HepG2 (cell line): ENCODE results near the gene MYOM1. TPM values are rescaled to one million over a fixed set of nuclear protein-coding genes. Genes with fewer than 3 reads are reported as not detected.

ENCODE experiments used
- CAMTA2 ChIP-seq: sonication (generic); formaldehyde crosslinking; IDR thresholded peaks from 2 replicates; pipeline ENCODE4 v1.4.0; 2020; ENCODE audit warnings: mild to moderate bottlenecking, missing genetic modification reagents, borderline replicate concordance
- EEA1 ChIP-seq: sonication (generic); formaldehyde crosslinking; IDR thresholded peaks from 2 replicates; pipeline ENCODE4 v1.5.1; 2020; ENCODE audit warnings: mild to moderate bottlenecking, missing genetic modification reagents, borderline replicate concordance
- ETV5 ChIP-seq: IDR thresholded peaks from 2 replicates; pipeline ENCODE4 v1.6.1; 2018; ENCODE audit warnings: missing biosample characterization, missing genetic modification reagents, inconsistent platforms, borderline replicate concordance
- FOXP1 ChIP-seq, 2 experiments: fragments of 450-650 bp in 1 of 2; IDR thresholded peaks; 2 replicates each; pipeline ENCODE4 v1.6.1; 2017 to 2018; ENCODE audit warnings: antibody characterized with exemption in 1 of 2
- GATA4 ChIP-seq: sonication (generic); IDR thresholded peaks from 2 replicates; pipeline ENCODE4 v1.6.1; 2016; ENCODE audit warnings: antibody characterized with exemption, low read depth, borderline replicate concordance
- GATAD1 ChIP-seq: IDR thresholded peaks from 2 replicates; pipeline ENCODE4 v1.6.1; 2016; ENCODE audit warnings: missing genetic modification reagents, missing compliant biosample characterization
- KLF9 ChIP-seq: IDR thresholded peaks from 2 replicates; pipeline ENCODE4 v1.6.1; 2016; ENCODE audit warnings: low read depth
- NFYC ChIP-seq: IDR thresholded peaks from 2 replicates; pipeline ENCODE4 v1.6.1; 2016; ENCODE audit warnings: missing genetic modification reagents, missing compliant biosample characterization
- PAF1 ChIP-seq: IDR thresholded peaks from 2 replicates; pipeline ENCODE4 v1.6.1; 2016; ENCODE audit warnings: missing genetic modification reagents, missing compliant biosample characterization
- RFX3 ChIP-seq: IDR thresholded peaks from 2 replicates; pipeline ENCODE4 v1.6.1; 2016; ENCODE audit warnings: missing biosample characterization, missing genetic modification reagents
- SMARCC2 ChIP-seq: fragments of 450-650 bp; IDR thresholded peaks from 2 replicates; pipeline ENCODE4 v1.6.1; 2017; ENCODE audit warnings: antibody characterized with exemption, mild to moderate bottlenecking
- STAG1 ChIP-seq: sonication (generic); formaldehyde crosslinking; IDR thresholded peaks from 2 replicates; pipeline ENCODE4 v1.4.0; 2020; ENCODE audit warnings: missing genetic modification reagents
- TARDBP ChIP-seq: sonication (generic); formaldehyde crosslinking; IDR thresholded peaks from 2 replicates; pipeline ENCODE4 v1.8.0; 2022; ENCODE audit warnings: mild to moderate bottlenecking, missing genetic modification reagents
- ZNF644 ChIP-seq: IDR thresholded peaks from 2 replicates; pipeline ENCODE4 v1.6.1; 2016; ENCODE audit warnings: low read depth
- ZNF775 ChIP-seq: sonication (generic); formaldehyde crosslinking; IDR thresholded peaks from 2 replicates; pipeline ENCODE4 v1.4.0; 2020; ENCODE audit warnings: missing genetic modification reagents, mild to moderate bottlenecking, moderate library complexity, borderline replicate concordance
- ZSCAN30 ChIP-seq: sonication (generic); formaldehyde crosslinking; IDR thresholded peaks from 2 replicates; pipeline ENCODE4 v1.5.0; 2020; ENCODE audit warnings: mild to moderate bottlenecking, missing genetic modification reagents
- polyA plus RNA-seq, 8 experiments: library from polyadenylated mRNA; depleted of rRNA in 3 of 8; stranded (reverse) in 7 of 8; unstranded in 1 of 8; fragments of >200 nt; fragmentation: Illumina TruSeq in 4 of 8; extraction: Trizol in 4 of 8; gene quantifications; 2 replicates each; pipeline versions ENCODE4 v1.2.1 to v1.2.3, GENCODE V29; 2011 to 2016; ENCODE audit warnings: low read depth in 4 of 8, missing spikeins in 1 of 8, mixed read lengths in 1 of 8; ENCODE audit not compliant: insufficient read depth in 1 of 8
- total RNA-seq, 5 experiments: library from RNA; depleted of rRNA; stranded (reverse); fragments of >200 nt; fragmentation: Illumina TruSeq; extraction: Trizol; gene quantifications; 2 replicates each; pipeline ENCODE4 v1.2.3, GENCODE V29; 2016; ENCODE audit warnings: low read depth in 1 of 5
- TF ChIP-seq, protein P1 (sequence below): sonication (generic); formaldehyde crosslinking; conservative IDR thresholded peaks from 2 replicates; pipeline ENCODE4 v1.4.0; 2020; ENCODE audit warnings: missing genetic modification reagents
- TF ChIP-seq, protein P2 (sequence below): sonication (generic); formaldehyde crosslinking; IDR thresholded peaks from 2 replicates; pipeline ENCODE4 v1.4.0; 2020; ENCODE audit warnings: missing genetic modification reagents
- TF ChIP-seq, protein P3 (sequence below): fragments of 450-650 bp; IDR thresholded peaks from 2 replicates; pipeline ENCODE4 v1.6.1; 2017; ENCODE audit warnings: mild to moderate bottlenecking
- TF ChIP-seq, protein P4 (sequence below): sonication (generic); formaldehyde crosslinking; IDR thresholded peaks from 2 replicates; pipeline ENCODE4 v1.9.0; 2022; ENCODE audit warnings: low read depth, missing genetic modification reagents

Gene MYOM1
- total and polyA plus RNA-seq, 2 of the 13 experiments (the other 11 are each of a cell fraction or from before 2014, with no cell fraction given): 0.46 to 0.98 TPM

DNA sequence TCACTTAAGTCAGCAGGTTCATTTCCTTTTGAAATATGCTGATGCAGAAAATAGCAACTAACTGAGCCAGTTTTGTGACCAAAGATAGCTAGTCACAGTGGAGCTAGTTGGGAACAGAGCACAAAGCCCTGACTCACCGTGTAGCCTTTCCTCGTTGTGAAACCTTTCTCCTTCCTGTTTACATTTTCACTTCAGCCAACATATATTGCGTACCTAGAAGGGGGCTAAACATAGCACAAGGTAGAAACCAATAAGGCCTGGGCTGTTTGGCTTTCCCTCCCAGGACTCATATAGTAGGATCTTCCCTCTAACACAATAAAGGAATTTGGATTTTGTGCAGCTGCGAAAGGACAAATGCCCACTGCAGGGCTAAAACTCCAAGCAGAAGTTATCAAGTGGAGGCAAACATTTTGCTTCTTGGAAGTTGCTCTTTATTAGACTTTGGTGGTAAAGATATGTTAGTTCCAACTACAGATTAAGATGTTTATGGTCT is 182.3 kb downstream of the MYOM1 start (continued):
- TF ChIP-seq, protein P1, sequence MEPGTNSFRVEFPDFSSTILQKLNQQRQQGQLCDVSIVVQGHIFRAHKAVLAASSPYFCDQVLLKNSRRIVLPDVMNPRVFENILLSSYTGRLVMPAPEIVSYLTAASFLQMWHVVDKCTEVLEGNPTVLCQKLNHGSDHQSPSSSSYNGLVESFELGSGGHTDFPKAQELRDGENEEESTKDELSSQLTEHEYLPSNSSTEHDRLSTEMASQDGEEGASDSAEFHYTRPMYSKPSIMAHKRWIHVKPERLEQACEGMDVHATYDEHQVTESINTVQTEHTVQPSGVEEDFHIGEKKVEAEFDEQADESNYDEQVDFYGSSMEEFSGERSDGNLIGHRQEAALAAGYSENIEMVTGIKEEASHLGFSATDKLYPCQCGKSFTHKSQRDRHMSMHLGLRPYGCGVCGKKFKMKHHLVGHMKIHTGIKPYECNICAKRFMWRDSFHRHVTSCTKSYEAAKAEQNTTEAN: peak; percentile 97
- TF ChIP-seq ZNF775 (no peak), RFX3 (CRISPR knock-in tag) (peak; percentile 37; the same call in 1 of the 2 replicates), EEA1 (no peak), PAF1 (CRISPR knock-in tag) (no peak), GATA4 (peak; percentile 72; the same call in 1 of the 2 replicates), ETV5 (CRISPR knock-in tag) (peak; percentile 100), CAMTA2 (CRISPR knock-in tag) (no peak), FOXP1 (IDR thresholded peaks at IDR 0.05) (peak; percentile 98), FOXP1 (CRISPR knock-in tag; IDR thresholded peaks at IDR 0.05) (peak; percentile 99), ZNF644 (peak; percentile 81), ZSCAN30 (CRISPR knock-in tag) (no peak), STAG1 (CRISPR knock-in tag) (peak; percentile 33; the same call in 1 of the 2 replicates), SMARCC2 (peak; percentile 67; the same call in 1 of the 2 replicates), NFYC (CRISPR knock-in tag) (peak; percentile 37), GATAD1 (peak; percentile 73), KLF9 (CRISPR knock-in tag) (0 out of 2 replicates have a peak, but pooled peaks have one; percentile 31), TARDBP (CRISPR knock-in tag) (peak; percentile 81)
- TF ChIP-seq, protein P2, sequence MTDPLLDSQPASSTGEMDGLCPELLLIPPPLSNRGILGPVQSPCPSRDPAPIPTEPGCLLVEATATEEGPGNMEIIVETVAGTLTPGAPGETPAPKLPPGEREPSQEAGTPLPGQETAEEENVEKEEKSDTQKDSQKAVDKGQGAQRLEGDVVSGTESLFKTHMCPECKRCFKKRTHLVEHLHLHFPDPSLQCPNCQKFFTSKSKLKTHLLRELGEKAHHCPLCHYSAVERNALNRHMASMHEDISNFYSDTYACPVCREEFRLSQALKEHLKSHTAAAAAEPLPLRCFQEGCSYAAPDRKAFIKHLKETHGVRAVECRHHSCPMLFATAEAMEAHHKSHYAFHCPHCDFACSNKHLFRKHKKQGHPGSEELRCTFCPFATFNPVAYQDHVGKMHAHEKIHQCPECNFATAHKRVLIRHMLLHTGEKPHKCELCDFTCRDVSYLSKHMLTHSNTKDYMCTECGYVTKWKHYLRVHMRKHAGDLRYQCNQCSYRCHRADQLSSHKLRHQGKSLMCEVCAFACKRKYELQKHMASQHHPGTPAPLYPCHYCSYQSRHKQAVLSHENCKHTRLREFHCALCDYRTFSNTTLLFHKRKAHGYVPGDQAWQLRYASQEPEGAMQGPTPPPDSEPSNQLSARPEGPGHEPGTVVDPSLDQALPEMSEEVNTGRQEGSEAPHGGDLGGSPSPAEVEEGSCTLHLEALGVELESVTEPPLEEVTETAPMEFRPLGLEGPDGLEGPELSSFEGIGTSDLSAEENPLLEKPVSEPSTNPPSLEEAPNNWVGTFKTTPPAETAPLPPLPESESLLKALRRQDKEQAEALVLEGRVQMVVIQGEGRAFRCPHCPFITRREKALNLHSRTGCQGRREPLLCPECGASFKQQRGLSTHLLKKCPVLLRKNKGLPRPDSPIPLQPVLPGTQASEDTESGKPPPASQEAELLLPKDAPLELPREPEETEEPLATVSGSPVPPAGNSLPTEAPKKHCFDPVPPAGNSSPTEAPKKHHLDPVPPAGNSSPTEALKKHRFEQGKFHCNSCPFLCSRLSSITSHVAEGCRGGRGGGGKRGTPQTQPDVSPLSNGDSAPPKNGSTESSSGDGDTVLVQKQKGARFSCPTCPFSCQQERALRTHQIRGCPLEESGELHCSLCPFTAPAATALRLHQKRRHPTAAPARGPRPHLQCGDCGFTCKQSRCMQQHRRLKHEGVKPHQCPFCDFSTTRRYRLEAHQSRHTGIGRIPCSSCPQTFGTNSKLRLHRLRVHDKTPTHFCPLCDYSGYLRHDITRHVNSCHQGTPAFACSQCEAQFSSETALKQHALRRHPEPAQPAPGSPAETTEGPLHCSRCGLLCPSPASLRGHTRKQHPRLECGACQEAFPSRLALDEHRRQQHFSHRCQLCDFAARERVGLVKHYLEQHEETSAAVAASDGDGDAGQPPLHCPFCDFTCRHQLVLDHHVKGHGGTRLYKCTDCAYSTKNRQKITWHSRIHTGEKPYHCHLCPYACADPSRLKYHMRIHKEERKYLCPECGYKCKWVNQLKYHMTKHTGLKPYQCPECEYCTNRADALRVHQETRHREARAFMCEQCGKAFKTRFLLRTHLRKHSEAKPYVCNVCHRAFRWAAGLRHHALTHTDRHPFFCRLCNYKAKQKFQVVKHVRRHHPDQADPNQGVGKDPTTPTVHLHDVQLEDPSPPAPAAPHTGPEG (CRISPR knock-in tag): no peak
- TF ChIP-seq, protein P3, sequence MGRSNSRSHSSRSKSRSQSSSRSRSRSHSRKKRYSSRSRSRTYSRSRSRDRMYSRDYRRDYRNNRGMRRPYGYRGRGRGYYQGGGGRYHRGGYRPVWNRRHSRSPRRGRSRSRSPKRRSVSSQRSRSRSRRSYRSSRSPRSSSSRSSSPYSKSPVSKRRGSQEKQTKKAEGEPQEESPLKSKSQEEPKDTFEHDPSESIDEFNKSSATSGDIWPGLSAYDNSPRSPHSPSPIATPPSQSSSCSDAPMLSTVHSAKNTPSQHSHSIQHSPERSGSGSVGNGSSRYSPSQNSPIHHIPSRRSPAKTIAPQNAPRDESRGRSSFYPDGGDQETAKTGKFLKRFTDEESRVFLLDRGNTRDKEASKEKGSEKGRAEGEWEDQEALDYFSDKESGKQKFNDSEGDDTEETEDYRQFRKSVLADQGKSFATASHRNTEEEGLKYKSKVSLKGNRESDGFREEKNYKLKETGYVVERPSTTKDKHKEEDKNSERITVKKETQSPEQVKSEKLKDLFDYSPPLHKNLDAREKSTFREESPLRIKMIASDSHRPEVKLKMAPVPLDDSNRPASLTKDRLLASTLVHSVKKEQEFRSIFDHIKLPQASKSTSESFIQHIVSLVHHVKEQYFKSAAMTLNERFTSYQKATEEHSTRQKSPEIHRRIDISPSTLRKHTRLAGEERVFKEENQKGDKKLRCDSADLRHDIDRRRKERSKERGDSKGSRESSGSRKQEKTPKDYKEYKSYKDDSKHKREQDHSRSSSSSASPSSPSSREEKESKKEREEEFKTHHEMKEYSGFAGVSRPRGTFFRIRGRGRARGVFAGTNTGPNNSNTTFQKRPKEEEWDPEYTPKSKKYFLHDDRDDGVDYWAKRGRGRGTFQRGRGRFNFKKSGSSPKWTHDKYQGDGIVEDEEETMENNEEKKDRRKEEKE: no peak
- TF ChIP-seq, protein P4, sequence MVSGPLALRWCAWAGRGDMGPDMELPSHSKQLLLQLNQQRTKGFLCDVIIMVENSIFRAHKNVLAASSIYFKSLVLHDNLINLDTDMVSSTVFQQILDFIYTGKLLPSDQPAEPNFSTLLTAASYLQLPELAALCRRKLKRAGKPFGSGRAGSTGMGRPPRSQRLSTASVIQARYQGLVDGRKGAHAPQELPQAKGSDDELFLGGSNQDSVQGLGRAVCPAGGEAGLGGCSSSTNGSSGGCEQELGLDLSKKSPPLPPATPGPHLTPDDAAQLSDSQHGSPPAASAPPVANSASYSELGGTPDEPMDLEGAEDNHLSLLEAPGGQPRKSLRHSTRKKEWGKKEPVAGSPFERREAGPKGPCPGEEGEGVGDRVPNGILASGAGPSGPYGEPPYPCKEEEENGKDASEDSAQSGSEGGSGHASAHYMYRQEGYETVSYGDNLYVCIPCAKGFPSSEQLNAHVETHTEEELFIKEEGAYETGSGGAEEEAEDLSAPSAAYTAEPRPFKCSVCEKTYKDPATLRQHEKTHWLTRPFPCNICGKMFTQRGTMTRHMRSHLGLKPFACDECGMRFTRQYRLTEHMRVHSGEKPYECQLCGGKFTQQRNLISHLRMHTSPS (CRISPR knock-in tag): no peak
